Glomerular visceral epithelial cell (primary cell): ENCODE data around the gene KIF3A.
"Not testable (repeated sequence)": the region's sequence is repeated elsewhere in the genome, so short reads cannot be mapped to it uniquely, and the experiment has no call there.

ENCODE experiments used
- DNase-seq: peaks from one replicate; pipeline ENCODE4 v3.0.0-alpha.2; 2016; ENCODE audit errors: extremely low spot score

KIF3A gene

GRCh38 chr5:132718544-132719312, 18.6 kb downstream of the KIF3A start:
- DNase-seq: no peak

- DNase-seq: no peak
These were observed 22.7 kb downstream of the KIF3A start for GRCh38 chr5:132714456-132715307.

GRCh38 chr5:132708645-132709044, 28.7 kb downstream of the KIF3A start:
- no peak for DNase-seq

- peak; percentile 8 for DNase-seq
These were observed 32.5 kb downstream of the KIF3A start for GRCh38 chr5:132704875-132705274.

- DNase-seq: no peak
These were observed 41.4 kb downstream of the KIF3A start for GRCh38 chr5:132695956-132696355.

- no peak for DNase-seq
These were observed 44.7 kb downstream of the KIF3A start for GRCh38 chr5:132692632-132692967.

- DNase-seq: not testable (repeated sequence)
These were observed 45.4 kb downstream of the KIF3A start for GRCh38 chr5:132691755-132692631.

GRCh38 chr5:132690156-132690555, 47.2 kb downstream of the KIF3A start:
- no peak for DNase-seq

- DNase-seq: no peak
These were observed 47.8 kb downstream of the KIF3A start for GRCh38 chr5:132689513-132689912.

- DNase-seq: no peak
These were observed 48.6 kb downstream of the KIF3A start for GRCh38 chr5:132688536-132689339.

GRCh38 chr5:132687995-132688394, 49.4 kb downstream of the KIF3A start:
- no peak for DNase-seq

- DNase-seq: no peak
These were observed 51.2 kb downstream of the KIF3A start for GRCh38 chr5:132686193-132686592.

GRCh38 chr5:132684922-132685720, 52.2 kb downstream of the KIF3A start:
- DNase-seq: no peak

GRCh38 chr5:132684491-132684890, 52.9 kb downstream of the KIF3A start:
- no peak for DNase-seq

- no peak for DNase-seq
These were observed 55.4 kb downstream of the KIF3A start for GRCh38 chr5:132681983-132682382.

GRCh38 chr5:132681476-132681831, 55.9 kb downstream of the KIF3A start:
- no peak for DNase-seq

- DNase-seq: no peak
These were observed 56.4 kb downstream of the KIF3A start for GRCh38 chr5:132680780-132681475.

- DNase-seq: no peak
These were observed 57.5 kb downstream of the KIF3A start for GRCh38 chr5:132679717-132680380.

GRCh38 chr5:132679166-132679565, 58.2 kb downstream of the KIF3A start:
- no peak for DNase-seq
